CD14-positive monocyte (primary cell): ENCODE data around the gene IRF2BP2. TPM values are rescaled to one million over a fixed set of nuclear protein-coding genes. Genes with fewer than 3 reads are reported as not detected.

Experiments
- DNase-seq, 3 donors: peaks; one replicate each; pipeline ENCODE4 v3.0.0-alpha.2; 2011 to 2022
- H2AFZ ChIP-seq: 2 replicates; pipeline ENCODE4 v1.6.0; 2012; ENCODE audit warnings: mild to moderate bottlenecking, low read depth, low read length, inconsistent platforms; ENCODE audit not compliant: insufficient read depth, poor library complexity, severe bottlenecking
- H3K27ac ChIP-seq, 2 donors: 1 replicate in 1 of 2; 2 replicates in 1 of 2; pipeline ENCODE4 v1.5.1; 2012 to 2013; ENCODE audit warnings: low read length in 2 of 2, control low read depth in 1 of 2, inconsistent platforms in 1 of 2, low read depth in 1 of 2, mild to moderate bottlenecking in 1 of 2
- H3K27me3 ChIP-seq, 2 donors: one replicate each; pipeline versions ENCODE4 v1.6.0 to v1.6.1; 2011 to 2013; ENCODE audit warnings: low read length in 2 of 2; ENCODE audit not compliant: control insufficient read depth in 2 of 2, insufficient read depth in 2 of 2
- H3K36me3 ChIP-seq, 2 donors: replicated peaks in 1 of 2; 1 replicate in 1 of 2; 2 replicates in 1 of 2; pipeline versions ENCODE4 v1.5.1 to v1.6.1; 2012 to 2013; ENCODE audit warnings: low read length in 2 of 2, control low read depth in 1 of 2, inconsistent platforms in 1 of 2, mild to moderate bottlenecking in 1 of 2; ENCODE audit not compliant: insufficient read depth in 2 of 2, control insufficient read depth in 1 of 2
- H3K4me1 ChIP-seq, 2 donors: 1 replicate in 1 of 2; 2 replicates in 1 of 2; pipeline versions ENCODE4 v1.5.1 to v1.6.1; 2012 to 2013; ENCODE audit warnings: low read length in 2 of 2, control low read depth in 1 of 2, inconsistent platforms in 1 of 2, mild to moderate bottlenecking in 1 of 2, moderate library complexity in 1 of 2; ENCODE audit not compliant: insufficient read depth in 2 of 2, control insufficient read depth in 1 of 2
- H3K4me2 ChIP-seq: replicated peaks from 2 replicates; pipeline ENCODE3; 2012; ENCODE audit warnings: low read length, moderate library complexity, mild to moderate bottlenecking; ENCODE audit not compliant: poor library complexity, severe bottlenecking; ENCODE audit errors: extremely low read depth
- H3K4me3 ChIP-seq, 3 experiments: fragments of 200-600 bp in 1 of 3; sonication (generic) in 1 of 3; replicated peaks in 1 of 3; 1 replicate in 2 of 3; 2 replicates in 1 of 3; pipeline ENCODE4 v1.5.1; 2011 to 2013; ENCODE audit warnings: low read length in 3 of 3, mild to moderate bottlenecking in 3 of 3, control low read depth in 2 of 3, low read depth in 2 of 3, inconsistent platforms in 1 of 3, moderate library complexity in 1 of 3
- H3K79me2 ChIP-seq: 2 replicates; pipeline ENCODE4 v1.6.0; 2012; ENCODE audit warnings: mild to moderate bottlenecking, control low read depth, inconsistent platforms, low read length, moderate library complexity; ENCODE audit not compliant: insufficient read depth
- H3K9ac ChIP-seq: 2 replicates; pipeline ENCODE4 v1.6.0; 2017; ENCODE audit warnings: low read length, mild to moderate bottlenecking; ENCODE audit not compliant: insufficient read depth, poor library complexity, severe bottlenecking
- H3K9me3 ChIP-seq, 2 donors: replicated peaks in 1 of 2; 1 replicate in 1 of 2; 2 replicates in 1 of 2; pipeline versions ENCODE4 v1.5.1 to v1.6.1; 2012 to 2013; ENCODE audit warnings: low read length in 2 of 2, control low read depth in 1 of 2; ENCODE audit not compliant: control insufficient read depth in 1 of 2, insufficient read depth in 1 of 2
- H4K20me1 ChIP-seq: 2 replicates; pipeline ENCODE4 v1.6.0; 2012; ENCODE audit warnings: mild to moderate bottlenecking, low read length, control low read depth, moderate library complexity; ENCODE audit not compliant: insufficient read depth
- H3K27ac Mint-ChIP-seq, 7 donors: one replicate each; pipeline ENCODE4 v1.8.0; 2020; ENCODE audit warnings: mild to moderate bottlenecking in 7 of 7, mixed read lengths in 7 of 7, moderate library complexity in 6 of 7, inconsistent platforms in 2 of 7
- H3K27me3 Mint-ChIP-seq, 3 donors: one replicate each; pipeline ENCODE4 v1.8.0; 2021 to 2022; ENCODE audit warnings: low read depth in 3 of 3, mild to moderate bottlenecking in 3 of 3, mixed read lengths in 3 of 3, moderate library complexity in 3 of 3, inconsistent platforms in 1 of 3
- H3K36me3 Mint-ChIP-seq, 2 donors: one replicate each; pipeline ENCODE4 v1.8.0; 2020; ENCODE audit warnings: mixed read lengths in 2 of 2, inconsistent platforms in 1 of 2, mild to moderate bottlenecking in 1 of 2
- H3K4me1 Mint-ChIP-seq: one replicate; pipeline ENCODE4 v1.8.0; 2020; ENCODE audit warnings: mild to moderate bottlenecking, mixed read lengths
- H3K4me3 Mint-ChIP-seq, 2 donors: one replicate each; pipeline ENCODE4 v1.8.0; 2020; ENCODE audit warnings: mild to moderate bottlenecking in 2 of 2, mixed read lengths in 2 of 2, moderate library complexity in 1 of 2
- H3K9me3 Mint-ChIP-seq, 7 donors: one replicate each; pipeline ENCODE4 v1.8.0; 2020 to 2022; ENCODE audit warnings: mixed read lengths in 7 of 7, mild to moderate bottlenecking in 6 of 7, moderate library complexity in 6 of 7, inconsistent platforms in 2 of 7
- CTCF ChIP-seq: fragments of 200-600 bp; IDR thresholded peaks from one replicate; pipeline ENCODE4 v1.8.0; 2022; ENCODE audit warnings: antibody characterized with exemption, mild to moderate bottlenecking
- WGBS: methylation state at CpG from one replicate; pipeline ENCODE4 v1.1.5; 2013; ENCODE audit warnings: missing lambda C conversion rate; ENCODE audit not compliant: insufficient coverage; 5-methylcytosine and 5-hydroxymethylcytosine counted together
- intact Hi-C, 2 donors: fragments of 100-400 bp; cut with micrococcal nuclease; formaldehyde crosslinking; loops; one replicate each; pipeline versions ENCODE4 v1.15.0 to v1.15.1; 2023
- polyA plus RNA-seq, 3 donors: library from polyadenylated mRNA; depleted of rRNA in 1 of 3; unstranded in 2 of 3; stranded (reverse) in 1 of 3; fragments of 300-500 nt in 2 of 3; fragments of >200 nt in 1 of 3; fragmentation: Illumina TruSeq in 2 of 3; gene quantifications; 1 replicate in 2 of 3; 2 replicates in 1 of 3; pipeline ENCODE4 v1.2.3, GENCODE V29; 2012 to 2021

IRF2BP2 gene
- polyA plus RNA-seq, 3 donors: 22.4 to 656 (median 22.6) TPM

GRCh38 chr1:234629026-234629425 is 19.0 kb upstream of the IRF2BP2 start:
- H3K9ac ChIP-seq: no peak overlapping the region
- Mint-ChIP-seq H3K4me1 (peaks cover 19% of the 10 kb centered on the region), H3K9me3 (peaks cover 0 to 2% (median 0%) of the 10 kb centered on the region in 7 donors), H3K27ac (peak overlapping the region in 1 of 7 donors; percentile 15), H3K36me3 (peaks cover 0 to 3% of the 10 kb centered on the region in 2 donors), H3K27me3 (peaks cover 0 to 2% (median 0%) of the 10 kb centered on the region in 3 donors), H3K4me3 (no peak overlapping the region)
- intact Hi-C loops: no loop called here
- H4K20me1 ChIP-seq: no peaks in the 10 kb centered on the region
- H3K4me3 ChIP-seq: no peak overlapping the region
- H3K79me2 ChIP-seq: no peaks in the 10 kb centered on the region
- H3K27ac ChIP-seq: no peak overlapping the region
- H3K9me3 ChIP-seq: no peaks in the 10 kb centered on the region
- no peak for DNase-seq
- no peak overlapping the region for H2AFZ ChIP-seq
- no peak overlapping the region for H3K4me2 ChIP-seq
- H3K36me3 ChIP-seq: no peaks in the 10 kb centered on the region
- peaks cover 7 to 8% of the 10 kb centered on the region in 2 donors for H3K4me1 ChIP-seq
- no peak for TF ChIP-seq CTCF
- 89% methylated on average over 2 of the region's 4 CpGs for WGBS
- no peaks in the 10 kb centered on the region for H3K27me3 ChIP-seq

- no CpG with 5 or more reads among the region's 5 CpGs for WGBS
- no peak overlapping the region for H3K4me2 ChIP-seq
- no peak for TF ChIP-seq CTCF
These were observed 18.1 kb upstream of the IRF2BP2 start for GRCh38 chr1:234628089-234628488.

More at GRCh38 chr1:234628089-234628488, 18.1 kb upstream of the IRF2BP2 start:
- H3K4me3 ChIP-seq: no peak overlapping the region
- no peaks in the 10 kb centered on the region for H3K9me3 ChIP-seq
- peaks cover 0 to 2% (median 0%) of the 10 kb centered on the region in 7 donors for H3K9me3 Mint-ChIP-seq
- H3K36me3 ChIP-seq: no peaks in the 10 kb centered on the region
- H3K36me3 Mint-ChIP-seq: peaks cover 0 to 3% of the 10 kb centered on the region in 2 donors
- peaks cover 25% of the 10 kb centered on the region for H3K4me1 Mint-ChIP-seq
- no peaks in the 10 kb centered on the region for H3K79me2 ChIP-seq
- no peak overlapping the region for H3K27ac ChIP-seq
- DNase-seq: no peak
- H3K27me3 ChIP-seq: no peaks in the 10 kb centered on the region
- no peaks in the 10 kb centered on the region for H3K27me3 Mint-ChIP-seq
- no peak overlapping the region for H2AFZ ChIP-seq
- no peaks in the 10 kb centered on the region for H4K20me1 ChIP-seq
- intact Hi-C loops: no loop called here
- no peak overlapping the region for H3K4me3 Mint-ChIP-seq
- no peak overlapping the region for H3K9ac ChIP-seq
- H3K4me1 ChIP-seq: peaks cover 10 to 11% of the 10 kb centered on the region in 2 donors
- no peak overlapping the region for H3K27ac Mint-ChIP-seq
